Mucosa of rectum (tissue), 2 donors: Measurements from ENCODE around the gene UHMK1.

Source experiments
- H3K27ac ChIP-seq, 2 donors: one replicate each; pipeline ENCODE4 v1.7.0; 2013; ENCODE audit warnings: inconsistent platforms in 2 of 2, low read depth in 2 of 2, low read length in 2 of 2
- H3K27me3 ChIP-seq, 2 donors: one replicate each; pipeline ENCODE4 v1.7.0; 2013; ENCODE audit warnings: low read length in 2 of 2; ENCODE audit not compliant: control insufficient read depth in 2 of 2, insufficient read depth in 2 of 2
- H3K36me3 ChIP-seq, 2 donors: one replicate each; pipeline ENCODE4 v1.7.0; 2013; ENCODE audit warnings: low read length in 2 of 2; ENCODE audit not compliant: control insufficient read depth in 2 of 2, insufficient read depth in 2 of 2
- H3K4me1 ChIP-seq, 2 donors: one replicate each; pipeline ENCODE4 v1.7.0; 2013; ENCODE audit warnings: low read length in 2 of 2, mild to moderate bottlenecking in 1 of 2; ENCODE audit not compliant: control insufficient read depth in 2 of 2, insufficient read depth in 2 of 2
- H3K4me3 ChIP-seq, 2 donors: one replicate each; pipeline ENCODE4 v1.7.0; 2013; ENCODE audit warnings: low read length in 2 of 2
- H3K9ac ChIP-seq, 2 donors: one replicate each; pipeline ENCODE4 v1.7.0; 2013; ENCODE audit warnings: low read length in 2 of 2, low read depth in 1 of 2, mild to moderate bottlenecking in 1 of 2
- H3K9me3 ChIP-seq, 2 donors: one replicate each; pipeline ENCODE4 v1.7.0; 2013; ENCODE audit warnings: low read length in 2 of 2; ENCODE audit not compliant: control insufficient read depth in 2 of 2
- donor health status: healthy.
- donor health status: Normal muscosa, but diverticular disease.

UHMK1 gene

DNA sequence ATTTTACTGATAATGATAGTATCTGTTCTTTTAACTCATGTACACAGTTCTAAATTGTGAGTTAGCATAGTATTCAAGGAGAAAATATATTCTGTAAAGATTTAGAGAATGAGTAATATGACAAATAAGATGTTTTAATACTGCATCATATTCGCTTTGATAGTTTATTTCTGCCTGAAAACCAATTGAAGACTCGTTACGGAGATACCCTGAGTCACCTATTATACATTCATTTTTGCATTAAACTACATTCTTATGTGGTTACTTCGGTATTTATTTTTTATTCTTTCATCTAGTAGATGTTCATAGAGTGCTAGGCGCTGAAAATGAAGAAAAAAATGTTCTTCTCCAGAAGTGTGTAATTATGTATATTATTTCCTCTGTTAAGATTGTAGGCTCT lies 5.3 kb downstream of the UHMK1 start:
- Histone ChIP-seq H3K36me3 (peaks cover 36 to 46% of the 10 kb centered on the region in 2 donors), H3K4me3 (no peak overlapping the region), H3K27me3 (no peaks in the 10 kb centered on the region), H3K4me1 (peaks cover 10 to 13% of the 10 kb centered on the region in 2 donors), H3K9me3 (no peaks in the 10 kb centered on the region), H3K27ac (no peak overlapping the region), H3K9ac (no peak overlapping the region)

DNA sequence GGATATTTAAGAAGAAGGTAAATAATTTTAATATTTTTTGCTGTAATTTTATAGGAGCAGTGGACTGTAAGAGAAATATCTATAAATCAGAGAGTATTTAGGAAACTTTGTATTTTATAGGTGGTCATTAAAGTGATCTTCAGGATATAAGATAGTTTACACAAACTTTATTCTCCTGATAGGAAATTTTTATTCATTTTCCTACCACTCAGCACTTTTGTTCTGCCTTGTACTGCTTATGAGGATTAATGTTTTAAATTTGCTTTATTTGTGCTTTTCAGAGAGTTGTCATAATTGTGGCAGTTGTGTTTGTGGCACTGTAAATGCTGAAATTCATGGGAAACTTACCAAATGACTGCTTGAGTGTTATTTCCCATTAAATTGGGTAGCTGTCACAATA lies 29.7 kb downstream of the UHMK1 start:
- H3K9ac ChIP-seq = no peak overlapping the region
- no peaks in the 10 kb centered on the region for H3K9me3 ChIP-seq
- H3K27ac ChIP-seq = no peak overlapping the region
- no peaks in the 10 kb centered on the region for H3K27me3 ChIP-seq
- H3K4me3 ChIP-seq = no peak overlapping the region
- peaks cover 30 to 32% of the 10 kb centered on the region in 2 donors for H3K36me3 ChIP-seq
- H3K4me1 ChIP-seq = peaks cover 0 to 3% of the 10 kb centered on the region in 2 donors

DNA sequence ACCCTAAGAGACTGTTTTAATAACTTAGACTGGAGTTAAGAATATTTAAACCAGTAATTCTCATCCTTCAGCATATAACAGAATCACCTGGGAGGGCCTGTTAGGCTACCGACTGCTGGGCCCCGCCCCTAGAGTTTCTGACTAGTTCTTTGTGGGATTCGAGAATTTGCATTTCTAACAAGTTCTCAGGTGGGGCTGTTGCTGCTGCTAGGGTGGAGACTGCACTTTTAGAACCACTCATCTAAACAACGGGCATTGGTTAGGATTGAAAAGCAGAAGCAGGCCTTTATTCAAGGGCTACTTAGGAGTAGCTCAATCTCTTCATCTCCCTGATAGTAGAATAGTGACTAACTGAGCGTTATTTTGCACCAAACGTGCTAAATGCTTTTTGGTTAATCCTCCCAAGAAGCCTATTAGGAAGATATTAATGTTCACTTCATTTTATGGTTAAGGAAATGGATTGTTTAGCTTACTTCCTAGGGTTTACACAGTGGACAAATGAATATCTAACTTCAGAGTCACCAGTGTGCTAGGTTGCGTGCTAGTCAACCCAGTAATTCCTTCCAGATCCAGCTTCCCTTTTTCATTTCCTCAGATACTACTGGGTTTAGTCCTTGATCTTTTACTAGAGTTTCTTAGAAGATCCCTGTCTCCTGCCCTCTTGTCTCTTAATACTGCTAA lies 32.8 kb downstream of the UHMK1 start:
- no peak overlapping the region for H3K9ac ChIP-seq

DNA sequence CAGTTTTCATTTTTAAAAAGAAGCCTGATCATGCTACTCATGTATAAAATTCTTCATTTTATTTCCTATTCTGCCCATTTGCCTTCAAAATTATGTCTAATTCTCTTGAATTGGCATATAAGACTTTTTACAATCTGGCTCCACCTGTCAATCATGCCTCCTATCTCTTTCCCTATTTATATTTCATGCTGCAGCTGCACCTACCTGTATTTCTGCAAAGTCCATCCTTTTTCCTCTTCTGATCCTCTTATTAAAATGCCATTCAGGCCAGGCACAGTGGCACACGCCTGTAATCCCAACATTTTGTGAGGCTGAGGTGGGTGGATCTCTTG lies 33.3 kb downstream of the UHMK1 start:
- Histone ChIP-seq H3K27ac (no peak overlapping the region), H3K4me1 (peaks cover 0 to 3% of the 10 kb centered on the region in 2 donors), H3K4me3 (no peak overlapping the region), H3K36me3 (peaks cover 2 to 6% of the 10 kb centered on the region in 2 donors), H3K9ac (no peak overlapping the region), H3K27me3 (no peaks in the 10 kb centered on the region), H3K9me3 (no peaks in the 10 kb centered on the region)

More for the DNA sequence above, 32.8 kb downstream of the UHMK1 start:
- Histone ChIP-seq H3K36me3 (peaks cover 7 to 8% of the 10 kb centered on the region in 2 donors), H3K4me1 (peaks cover 0 to 3% of the 10 kb centered on the region in 2 donors), H3K27ac (no peak overlapping the region), H3K9me3 (no peaks in the 10 kb centered on the region), H3K4me3 (no peak overlapping the region), H3K27me3 (no peaks in the 10 kb centered on the region)

DNA sequence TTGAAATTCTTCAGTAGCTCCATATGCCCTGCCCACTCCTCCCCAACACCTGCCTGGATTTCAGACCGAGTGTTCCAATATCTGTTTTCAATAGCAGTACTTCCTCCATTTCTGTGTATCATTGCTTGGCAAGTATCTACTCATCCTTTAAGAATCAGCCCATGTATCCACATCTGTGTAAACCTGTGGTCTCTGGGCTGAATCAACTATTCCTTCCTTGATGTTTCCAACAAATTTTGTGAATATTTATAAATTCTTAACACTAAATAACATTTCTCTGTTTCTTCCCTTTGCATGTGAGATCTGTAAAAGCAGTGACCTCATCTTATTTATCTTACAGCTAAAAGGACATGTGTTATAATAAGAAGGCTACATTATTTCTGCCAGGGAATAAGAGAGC lies 37.9 kb downstream of the UHMK1 start:
- Histone ChIP-seq H3K9me3 (no peaks in the 10 kb centered on the region), H3K4me1 (peaks cover 0 to 1% of the 10 kb centered on the region in 2 donors), H3K4me3 (no peak overlapping the region), H3K27me3 (no peaks in the 10 kb centered on the region), H3K27ac (no peak overlapping the region), H3K36me3 (no peaks in the 10 kb centered on the region), H3K9ac (no peak overlapping the region)

DNA sequence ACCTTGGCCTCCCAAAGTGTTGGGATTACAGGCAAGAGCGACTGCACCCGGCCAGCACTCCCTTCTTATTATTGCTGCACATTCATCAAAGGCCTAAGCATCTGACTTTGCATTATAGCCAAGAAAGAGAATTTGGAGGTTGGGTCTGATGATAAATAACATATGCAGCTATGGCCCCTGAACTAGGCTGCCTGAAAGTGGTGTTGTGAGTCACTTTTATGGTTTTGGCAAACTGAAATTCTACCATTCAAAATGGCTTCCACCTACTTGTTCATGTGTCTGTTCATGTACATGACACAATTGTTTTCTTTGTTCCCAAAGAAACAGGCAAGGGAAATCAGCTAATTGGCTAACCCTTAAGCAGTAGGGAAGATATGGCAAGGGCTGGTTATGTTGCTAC lies 38.9 kb downstream of the UHMK1 start:
- no peaks in the 10 kb centered on the region for H3K9me3 ChIP-seq
- no peak overlapping the region for H3K9ac ChIP-seq
- no peak overlapping the region for H3K27ac ChIP-seq
- H3K4me3 ChIP-seq = no peak overlapping the region
- no peaks in the 10 kb centered on the region for H3K4me1 ChIP-seq
- H3K36me3 ChIP-seq = no peaks in the 10 kb centered on the region
- no peaks in the 10 kb centered on the region for H3K27me3 ChIP-seq

DNA sequence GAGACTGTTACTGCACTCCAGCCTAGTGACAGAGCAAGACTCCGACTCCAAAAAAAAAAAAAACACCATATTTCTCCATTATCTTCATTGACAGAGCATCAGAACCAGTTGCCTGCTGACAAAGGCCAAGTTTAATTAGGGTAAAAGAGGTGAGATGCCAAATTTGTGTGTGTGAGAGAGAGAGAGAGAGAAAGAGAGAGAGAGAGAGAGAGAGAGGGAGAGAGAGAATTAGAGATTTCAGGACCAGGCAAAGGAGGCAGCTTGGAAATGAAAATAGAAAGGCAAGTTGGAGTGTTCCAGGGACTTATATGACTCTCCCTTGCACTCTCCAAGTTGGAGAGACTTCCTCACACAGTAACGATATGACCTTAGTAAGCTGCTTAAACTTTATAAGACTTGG lies 39.6 kb downstream of the UHMK1 start:
- Histone ChIP-seq H3K4me3 (no peak overlapping the region), H3K9me3 (no peaks in the 10 kb centered on the region), H3K36me3 (no peaks in the 10 kb centered on the region), H3K27ac (no peak overlapping the region), H3K9ac (no peak overlapping the region), H3K4me1 (no peaks in the 10 kb centered on the region), H3K27me3 (no peaks in the 10 kb centered on the region)

GRCh38 chr1:162538815-162539431 lies 41.3 kb downstream of the UHMK1 start:
- Histone ChIP-seq H3K9ac (no peak overlapping the region), H3K9me3 (peaks cover 0 to 3% of the 10 kb centered on the region in 2 donors), H3K36me3 (no peaks in the 10 kb centered on the region), H3K27me3 (no peaks in the 10 kb centered on the region), H3K4me3 (no peak overlapping the region), H3K4me1 (no peaks in the 10 kb centered on the region), H3K27ac (no peak overlapping the region)

- H3K36me3 ChIP-seq = no peaks in the 10 kb centered on the region
- peaks cover 0 to 3% of the 10 kb centered on the region in 2 donors for H3K9me3 ChIP-seq
- no peak overlapping the region for H3K9ac ChIP-seq
- no peak overlapping the region for H3K4me3 ChIP-seq
- H3K27ac ChIP-seq = no peak overlapping the region
- no peaks in the 10 kb centered on the region for H3K4me1 ChIP-seq
- H3K27me3 ChIP-seq = no peaks in the 10 kb centered on the region
Observed at GRCh38 chr1:162541619-162542141, 44.1 kb downstream of the UHMK1 start.

DNA sequence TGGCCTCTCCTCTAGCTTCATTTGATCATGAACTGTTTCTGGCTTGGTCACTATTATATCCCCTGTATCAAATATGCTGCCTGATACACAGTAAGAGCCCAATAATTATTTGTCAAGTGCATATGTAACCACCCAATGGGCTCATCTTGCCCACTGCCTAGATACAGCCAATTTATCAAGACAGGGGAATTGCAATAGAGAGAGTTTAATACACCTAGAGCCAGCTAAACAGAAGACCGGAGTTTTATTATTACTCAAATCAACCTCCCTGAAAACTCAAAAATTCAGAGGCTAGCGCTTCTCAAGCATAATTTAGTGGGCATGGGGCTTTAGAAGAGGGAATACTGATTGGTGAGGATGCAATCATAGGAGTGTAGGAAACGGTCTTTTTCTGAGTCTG lies 45.6 kb downstream of the UHMK1 start:
- no peaks in the 10 kb centered on the region for H3K27me3 ChIP-seq
- H3K4me3 ChIP-seq = no peak overlapping the region
- H3K9me3 ChIP-seq = peaks cover 0 to 3% of the 10 kb centered on the region in 2 donors
- no peak overlapping the region for H3K27ac ChIP-seq
- no peak overlapping the region for H3K9ac ChIP-seq
- H3K36me3 ChIP-seq = no peaks in the 10 kb centered on the region
- H3K4me1 ChIP-seq = peaks cover 0 to 2% of the 10 kb centered on the region in 2 donors
